ENCODE measurements around the gene GPI. TPM values are rescaled to one million over a fixed set of nuclear protein-coding genes. Genes with fewer than 3 reads are reported as not detected.
A peak's percentile ranks its signal among the peaks of the same experiment; 100 is the strongest.

Gene GPI
- total and polyA plus RNA-seq, 2 of the 8 experiments (the other 6 are each of a cell fraction or from before 2014, with no cell fraction given), result 171 to 360 TPM

DNA sequence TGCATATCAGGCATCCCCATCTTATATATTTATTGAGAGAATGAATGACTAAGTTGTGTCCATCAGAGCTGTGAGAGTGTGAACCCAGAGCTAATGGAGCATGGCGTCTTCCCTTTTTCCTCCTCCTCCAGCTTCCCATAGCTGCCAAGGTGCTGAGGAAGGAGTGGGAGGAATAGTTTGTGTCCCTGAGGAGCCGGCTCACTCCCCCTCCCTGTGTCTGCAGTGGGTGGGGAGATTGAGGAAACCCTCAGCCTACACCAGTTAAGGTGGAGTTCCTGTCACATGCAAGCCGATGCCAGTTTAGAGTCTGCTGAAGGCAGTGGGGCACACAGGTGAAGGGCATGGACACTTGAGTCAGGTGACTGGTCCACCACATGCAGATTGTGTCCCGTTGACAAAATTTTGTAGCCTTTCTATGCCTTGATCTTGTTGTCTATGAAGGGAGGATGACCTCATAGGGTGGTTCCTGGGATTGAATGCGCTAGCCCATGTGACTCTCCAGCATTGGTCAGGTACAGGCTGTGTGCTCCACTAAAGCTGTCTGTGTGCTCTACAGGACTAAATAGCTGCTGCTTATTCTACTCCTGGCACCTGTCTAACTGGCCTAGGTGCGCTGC lies 47.6 kb upstream of the GPI start:
- Histone ChIP-seq H3K79me2 (ENCODE audit: control insufficient read depth in 1 of 2, insufficient read depth in 2 of 2, low read length in 2 of 2) (peaks cover 0 to 2% of the 10 kb centered on the region in 2 experiments; a peak in 1 of 4 replicates), H3K23ac (ENCODE audit: insufficient read length) (no peak overlapping the region), H2BK120ac (replicated peaks; ENCODE audit: low read depth, low read length) (no peak overlapping the region), H3K56ac (replicated peaks; ENCODE audit: insufficient read length, low read depth, low read length) (no peak overlapping the region), H2BK20ac (ENCODE audit: low read length) (no peak overlapping the region), H4K8ac (ENCODE audit: extremely low read depth, insufficient read depth, low read length) (no peak overlapping the region; the same call in 1 of the 2 replicates), H3K14ac (ENCODE audit: insufficient read length) (no peak overlapping the region), H3K79me1 (ENCODE audit: low read depth, low read length) (peaks cover 2% of the 10 kb centered on the region; the same call in 1 of the 2 replicates), H3K18ac (ENCODE audit: extremely low read depth, low read length) (no peak overlapping the region), H3K23me2 (ENCODE audit: low read depth, low read length) (no peaks in the 10 kb centered on the region), H3K9me3 (ENCODE audit: insufficient read depth in 2 of 2, low read depth in 1 of 2, low read length in 1 of 2) (no peaks in the 10 kb centered on the region), H2BK5ac (ENCODE audit: low read depth, low read length) (no peak overlapping the region), H3K4me1 (replicated peaks in 1 of 4; ENCODE audit: control insufficient read depth in 3 of 4, insufficient read depth in 4 of 4, low read length in 3 of 4) (peaks cover 0 to 5% (median 0%) of the 10 kb centered on the region in 4 experiments; a peak in 1 of 7 replicates), H2BK12ac (ENCODE audit: low read depth, low read length) (0 out of 2 replicates have a peak overlapping the region, but pooled peaks have one; percentile 10), H3K27ac (ENCODE audit: low read depth, low read length) (no peak overlapping the region), H2BK15ac (ENCODE audit: low read length) (no peak overlapping the region), H4K20me1 (replicated peaks in 1 of 2; ENCODE audit: control insufficient read depth in 1 of 2, insufficient read depth in 2 of 2, low read length in 2 of 2) (peaks cover 0 to 2% of the 10 kb centered on the region in 2 experiments), H3K4me3 (ENCODE audit: extremely low read depth in 1 of 4, insufficient read depth in 2 of 4, low read depth in 3 of 4, low read length in 4 of 4) (no peak overlapping the region), H3K9ac (replicated peaks in 1 of 4; ENCODE audit: extremely low read depth in 1 of 4, low read depth in 3 of 4, low read length in 3 of 4) (no peak overlapping the region), H3K27me3 (replicated peaks in 1 of 4; ENCODE audit: control insufficient read depth in 3 of 4, extremely low read depth in 1 of 4, insufficient read depth in 3 of 4, low read length in 3 of 4) (peaks cover 0 to 2% (median 0%) of the 10 kb centered on the region in 4 experiments; a peak in 1 of 7 replicates), H4K5ac (ENCODE audit: insufficient read length, low read depth, low read length) (no peak overlapping the region), H3K36me3 (ENCODE audit: control insufficient read depth in 2 of 4, insufficient read depth in 4 of 4, low read length in 3 of 4) (no peaks in the 10 kb centered on the region; a peak in 1 of 8 replicates), H4K91ac (replicated peaks; ENCODE audit: insufficient read length, low read length) (no peak overlapping the region), H3K4ac (replicated peaks; ENCODE audit: insufficient read length, low read depth, low read length) (no peak overlapping the region), H3K4me2 (ENCODE audit: insufficient read depth in 1 of 2, low read depth in 2 of 2, low read length in 2 of 2) (no peak overlapping the region), H2AK5ac (ENCODE audit: low read depth, low read length) (no peak overlapping the region), H2AFZ (ENCODE audit: low read length) (no peak overlapping the region)
- 91% methylated on average over 5 of the region's 6 CpGs; no CpG with 5 or more reads in 1 of the 2 experiments for WGBS, 2 experiments (ENCODE audit: extremely low coverage in 1 of 2, insufficient coverage in 1 of 2, insufficient read length in 1 of 2, insufficient replicate concordance in 2 of 2, low coverage in 1 of 2, low lambda C conversion rate in 2 of 2, missing lambda C conversion rate in 1 of 2)
- no peak for FAIRE-seq
- CTCF ChIA-PET (ENCODE audit: partially characterized antibody), result interaction anchor here (1.0 to 1.7 kb wide), 3 partner anchors 29 to 96 kb away, joined by 3 to 9 read pairs (median 3); no protein-coding TSS in a partner anchor
- POLR2A ChIA-PET (ENCODE audit: partially characterized antibody), result interaction anchor here (1.7 kb wide), 1 partner anchor 64 kb away, joined by 3 read pairs; no protein-coding TSS in a partner anchor
- DNase-seq (ENCODE audit: low read depth in 1 of 2, low spot score in 2 of 2), result no peak
- TF ChIP-seq PHF8 (conservative IDR thresholded peaks at IDR 0.05; ENCODE audit: low read depth, low read length), result no peak
- no peak for TF ChIP-seq RNF2 (IDR thresholded peaks at IDR 0.05; ENCODE audit: borderline replicate concordance, low read depth, low read length, missing control alignments, poor library complexity, severe bottlenecking)
- no peak for TF ChIP-seq FOSL1 (IDR thresholded peaks at IDR 0.05; ENCODE audit: insufficient read depth, low read depth, low read length)
- TF ChIP-seq TEAD4 (IDR thresholded peaks at IDR 0.05; ENCODE audit: low read depth, low read length), result no peak
- no peak for TF ChIP-seq POLR2A (IDR thresholded peaks at IDR 0.05; ENCODE audit: control extremely low read depth in 1 of 2, low read depth in 2 of 2, low read length in 2 of 2)
